Loucy (cell line): ENCODE results near the gene DUSP22.

Experiments used
- CTCF ChIP-seq: fragments of 200-600 bp; sonication (generic); conservative IDR thresholded peaks from 2 replicates; pipeline ENCODE4 v1.5.1; 2014; ENCODE audit warnings: mild to moderate bottlenecking, antibody characterized with exemption, low read length
- EZH2phosphoT487 ChIP-seq: fragments of 200-600 bp; IDR thresholded peaks from 2 replicates; pipeline ENCODE4 v1.6.1; 2018; ENCODE audit warnings: antibody characterized with exemption, mild to moderate bottlenecking, moderate library complexity, borderline replicate concordance

DNA sequence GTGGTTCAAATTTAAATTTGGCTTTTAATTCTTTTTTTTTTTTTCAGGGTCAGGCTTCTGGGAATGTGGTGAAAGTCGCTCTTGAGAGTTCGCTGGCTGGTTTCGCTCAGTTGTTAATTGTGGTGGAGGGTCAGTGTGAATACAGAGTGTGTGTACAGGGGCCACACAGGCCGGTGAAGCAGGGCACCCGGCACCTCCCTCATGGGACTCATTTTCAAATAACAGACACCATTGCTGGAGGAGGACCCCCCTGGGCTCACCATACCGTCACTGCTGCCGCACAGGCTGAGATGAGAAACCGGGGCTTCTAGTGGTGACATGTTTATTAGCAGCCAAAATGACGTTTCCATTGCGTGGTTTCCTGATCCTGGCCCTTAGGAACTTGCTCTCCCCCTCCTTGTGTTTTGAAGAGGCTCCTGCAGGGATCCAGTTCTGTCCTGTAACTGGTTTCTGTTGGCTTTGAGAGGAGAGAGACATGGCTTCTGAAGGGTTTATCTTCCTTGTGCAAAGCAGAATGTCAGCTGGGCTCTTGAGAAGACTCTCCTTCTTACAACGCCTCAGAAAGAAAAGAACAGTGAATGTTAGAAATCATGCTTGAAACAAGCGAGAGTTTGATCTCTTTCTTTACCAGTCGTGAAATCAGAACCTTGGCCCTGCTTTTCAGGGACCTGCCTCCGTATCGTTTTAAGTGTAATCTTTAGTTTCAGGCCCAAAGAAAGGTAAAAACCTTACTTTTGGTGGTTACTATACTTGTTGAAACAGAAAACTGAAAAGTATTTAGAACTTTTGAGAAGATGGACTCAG, 37.8 kb downstream of the DUSP22 start:
- TF ChIP-seq CTCF, result peak; percentile 20; the same call in 1 of the 2 replicates
- no peak for TF ChIP-seq EZH2phosphoT487
